SW480 (cell line): ENCODE measurements around the gene OLFML3.

ENCODE experiments used
- DNase-seq: peaks from one replicate; pipeline ENCODE4 v3.0.0-alpha.2; 2016; ENCODE audit warnings: low spot score

Gene OLFML3

DNA sequence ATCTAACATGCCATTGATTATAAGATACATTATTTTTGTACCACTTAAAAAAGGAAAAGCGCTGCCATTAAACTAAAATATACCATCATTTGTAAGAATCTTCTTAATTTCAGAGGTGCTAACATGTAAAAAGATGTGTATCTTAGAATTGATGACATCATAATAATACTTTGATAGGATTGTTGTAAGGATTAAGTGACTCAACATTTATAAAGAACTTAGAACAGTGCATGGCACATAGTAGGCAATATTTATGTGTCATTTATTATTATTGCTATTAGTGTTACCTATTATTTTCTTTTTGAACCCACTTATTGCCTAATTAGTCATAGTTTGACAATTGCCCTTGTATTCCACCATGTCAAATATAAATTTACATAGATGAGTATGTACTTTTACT is 28.4 kb upstream of the OLFML3 start:
- no peak for DNase-seq

DNA sequence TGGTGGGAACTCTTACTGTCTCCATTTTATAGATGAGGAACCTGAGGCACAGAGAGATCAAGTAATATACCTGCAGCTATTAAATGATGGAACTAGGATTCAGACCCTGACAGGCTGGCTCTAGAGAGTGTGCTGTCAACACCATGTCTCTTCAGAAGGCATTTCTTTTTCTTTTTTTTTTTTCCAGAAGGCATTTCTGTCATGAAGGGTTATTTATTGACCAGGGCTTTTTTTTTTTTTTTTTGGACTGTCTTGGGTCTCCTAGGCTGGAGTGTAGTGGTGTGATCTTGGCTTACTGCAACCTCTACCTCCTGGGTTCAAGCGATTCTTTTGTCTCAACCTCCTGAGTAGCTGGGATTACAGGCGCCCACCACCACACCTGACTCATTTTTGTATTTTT is 27.6 kb upstream of the OLFML3 start:
- no peak for DNase-seq

DNA sequence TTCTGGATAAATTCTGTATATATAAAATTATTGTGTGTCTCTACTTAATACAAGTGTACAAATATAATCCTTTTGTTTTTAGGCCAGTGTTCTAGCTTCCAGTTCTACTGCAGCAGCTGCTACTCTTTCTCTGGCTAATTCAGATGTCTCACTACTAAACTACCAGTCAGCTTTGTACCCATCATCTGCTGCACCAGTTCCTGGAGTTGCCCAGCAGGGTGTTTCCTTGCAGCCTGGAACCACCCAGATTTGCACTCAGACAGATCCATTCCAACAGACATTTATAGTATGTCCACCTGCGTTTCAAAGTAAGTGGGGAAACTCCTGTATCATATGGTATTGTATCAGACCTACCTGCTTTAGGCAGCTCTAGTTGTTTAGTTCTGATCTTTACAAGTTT is 21.3 kb upstream of the OLFML3 start:
- no peak for DNase-seq

DNA sequence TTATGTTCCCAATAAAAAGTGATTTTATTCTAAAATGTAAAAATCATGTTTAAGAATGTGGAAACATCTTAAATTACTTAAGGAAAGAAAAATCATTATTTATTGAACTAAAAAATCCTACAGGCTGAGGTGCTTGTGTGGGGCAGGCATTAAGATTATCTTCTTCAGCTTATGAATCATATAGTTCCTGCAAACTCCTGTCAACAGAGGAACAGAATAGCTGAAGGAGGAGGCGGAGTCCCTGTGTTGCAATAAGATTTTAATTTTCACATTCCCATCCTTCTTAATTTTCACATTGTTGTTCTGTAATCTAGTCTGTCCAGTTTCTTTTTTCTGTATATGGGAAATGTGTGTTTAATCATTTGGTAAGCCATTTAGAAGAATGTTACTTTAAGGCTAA is 20.6 kb upstream of the OLFML3 start:
- no peak for DNase-seq

DNA sequence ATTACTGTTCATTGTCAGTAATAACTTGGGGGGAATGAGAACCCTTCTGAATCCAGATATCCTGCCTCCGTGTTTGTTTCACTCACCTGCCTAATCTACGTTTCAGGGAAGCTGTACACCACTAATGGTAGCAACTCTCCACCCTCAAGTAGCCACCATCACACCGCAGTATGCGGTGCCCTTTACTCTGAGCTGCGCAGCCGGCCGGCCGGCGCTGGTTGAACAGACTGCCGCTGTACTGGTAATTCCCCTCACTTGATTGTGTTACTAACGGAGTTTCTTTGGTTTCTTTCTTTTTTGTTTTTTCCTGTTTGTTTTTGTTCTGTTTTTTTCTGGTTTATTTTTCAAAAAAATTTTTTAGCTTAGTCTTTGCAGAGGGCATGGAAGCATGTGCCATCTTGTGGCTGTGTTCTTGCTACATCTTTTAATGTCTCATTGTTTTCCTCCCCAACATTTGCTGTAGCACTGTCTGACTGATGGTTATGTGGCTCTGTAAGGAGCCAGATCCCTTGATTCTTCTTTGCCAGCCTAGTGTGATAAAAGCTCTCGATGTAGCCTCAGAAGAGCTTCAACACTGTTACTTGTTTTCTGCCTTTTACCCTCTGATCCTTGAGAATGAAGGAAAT is 15.9 kb upstream of the OLFML3 start:
- DNase-seq = no peak

DNA sequence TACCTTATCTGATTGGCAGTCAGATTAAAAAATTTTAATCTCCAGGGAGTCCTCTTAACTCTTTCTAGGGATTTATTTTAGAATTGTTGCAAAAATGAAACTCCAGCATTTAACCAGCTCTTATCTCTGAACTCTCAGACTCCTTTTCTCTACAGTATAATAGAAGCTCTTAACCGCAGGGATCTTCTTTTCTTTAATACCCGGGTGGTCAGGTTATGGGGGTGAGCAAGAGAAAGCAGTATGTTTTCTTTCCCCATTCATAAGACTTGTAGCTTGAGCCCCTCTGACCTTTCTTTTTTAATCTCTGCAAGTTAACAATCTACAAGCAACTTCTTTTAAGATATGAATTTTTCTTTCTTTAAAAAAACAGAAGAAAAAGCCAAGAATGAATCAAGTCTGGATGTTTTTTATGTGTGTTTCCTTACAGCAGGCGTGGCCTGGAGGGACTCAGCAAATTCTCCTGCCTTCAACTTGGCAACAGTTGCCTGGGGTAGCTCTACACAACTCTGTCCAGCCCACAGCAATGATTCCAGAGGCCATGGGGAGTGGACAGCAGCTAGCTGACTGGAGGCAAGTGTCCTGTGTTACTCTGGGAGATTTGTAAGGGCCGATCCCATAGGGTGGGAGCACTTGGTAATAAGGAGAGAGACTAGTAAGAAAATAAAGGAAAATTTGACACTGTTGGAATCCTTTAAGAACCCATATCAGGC is 13.4 kb upstream of the OLFML3 start:
- no peak for DNase-seq

DNA sequence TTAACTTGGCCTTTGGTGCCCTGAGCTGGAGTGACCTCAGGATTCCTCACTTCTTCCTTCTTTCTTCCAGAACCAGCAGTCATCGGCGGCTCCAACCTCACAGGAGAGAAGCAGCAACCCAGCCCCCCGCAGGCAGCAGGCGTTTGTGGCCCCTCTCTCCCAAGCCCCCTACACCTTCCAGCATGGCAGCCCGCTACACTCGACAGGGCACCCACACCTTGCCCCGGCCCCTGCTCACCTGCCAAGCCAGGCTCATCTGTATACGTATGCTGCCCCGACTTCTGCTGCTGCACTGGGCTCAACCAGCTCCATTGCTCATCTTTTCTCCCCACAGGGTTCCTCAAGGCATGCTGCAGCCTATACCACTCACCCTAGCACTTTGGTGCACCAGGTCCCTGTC is 6.3 kb upstream of the OLFML3 start:
- DNase-seq = no peak

DNA sequence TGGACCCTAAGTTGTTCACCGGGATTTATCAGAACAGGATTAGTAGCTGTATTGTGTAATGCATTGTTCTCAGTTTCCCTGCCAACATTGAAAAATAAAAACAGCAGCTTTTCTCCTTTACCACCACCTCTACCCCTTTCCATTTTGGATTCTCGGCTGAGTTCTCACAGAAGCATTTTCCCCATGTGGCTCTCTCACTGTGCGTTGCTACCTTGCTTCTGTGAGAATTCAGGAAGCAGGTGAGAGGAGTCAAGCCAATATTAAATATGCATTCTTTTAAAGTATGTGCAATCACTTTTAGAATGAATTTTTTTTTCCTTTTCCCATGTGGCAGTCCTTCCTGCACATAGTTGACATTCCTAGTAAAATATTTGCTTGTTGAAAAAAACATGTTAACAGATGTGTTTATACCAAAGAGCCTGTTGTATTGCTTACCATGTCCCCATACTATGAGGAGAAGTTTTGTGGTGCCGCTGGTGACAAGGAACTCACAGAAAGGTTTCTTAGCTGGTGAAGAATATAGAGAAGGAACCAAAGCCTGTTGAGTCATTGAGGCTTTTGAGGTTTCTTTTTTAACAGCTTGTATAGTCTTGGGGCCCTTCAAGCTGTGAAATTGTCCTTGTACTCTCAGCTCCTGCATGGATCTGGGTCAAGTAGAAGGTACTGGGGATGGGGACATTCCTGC is 3.9 kb upstream of the OLFML3 start:
- no peak for DNase-seq

DNA sequence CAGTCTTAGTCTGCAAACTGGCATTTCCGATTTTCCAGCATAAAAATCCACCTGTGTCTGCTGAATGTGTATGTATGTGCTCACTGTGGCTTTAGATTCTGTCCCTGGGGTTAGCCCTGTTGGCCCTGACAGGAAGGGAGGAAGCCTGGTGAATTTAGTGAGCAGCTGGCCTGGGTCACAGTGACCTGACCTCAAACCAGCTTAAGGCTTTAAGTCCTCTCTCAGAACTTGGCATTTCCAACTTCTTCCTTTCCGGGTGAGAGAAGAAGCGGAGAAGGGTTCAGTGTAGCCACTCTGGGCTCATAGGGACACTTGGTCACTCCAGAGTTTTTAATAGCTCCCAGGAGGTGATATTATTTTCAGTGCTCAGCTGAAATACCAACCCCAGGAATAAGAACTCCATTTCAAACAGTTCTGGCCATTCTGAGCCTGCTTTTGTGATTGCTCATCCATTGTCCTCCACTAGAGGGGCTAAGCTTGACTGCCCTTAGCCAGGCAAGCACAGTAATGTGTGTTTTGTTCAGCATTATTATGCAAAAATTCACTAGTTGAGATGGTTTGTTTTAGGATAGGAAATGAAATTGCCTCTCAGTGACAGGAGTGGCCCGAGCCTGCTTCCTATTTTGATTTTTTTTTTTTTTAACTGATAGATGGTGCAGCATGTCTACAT is 2.5 kb upstream of the OLFML3 start:
- DNase-seq = no peak

DNA sequence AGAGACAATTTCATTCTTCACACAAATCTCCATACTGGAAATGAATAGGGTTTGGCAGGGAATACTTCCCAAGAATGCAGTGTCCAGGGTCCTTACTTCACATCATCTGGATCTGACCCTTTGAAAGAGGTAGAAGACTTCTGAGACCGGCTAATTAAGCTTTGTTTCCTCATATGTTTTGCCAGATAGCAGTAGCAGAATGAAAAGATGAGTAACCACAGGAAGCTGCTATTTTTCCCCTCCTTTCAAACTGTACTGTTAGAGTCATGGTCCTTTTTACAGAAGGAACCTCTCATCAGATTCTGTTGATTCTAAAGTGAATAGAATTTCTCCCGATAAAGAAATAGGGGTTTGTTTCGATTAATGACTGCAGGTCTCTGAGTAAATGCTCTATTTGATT is 1.4 kb upstream of the OLFML3 start:
- DNase-seq = no peak

DNA sequence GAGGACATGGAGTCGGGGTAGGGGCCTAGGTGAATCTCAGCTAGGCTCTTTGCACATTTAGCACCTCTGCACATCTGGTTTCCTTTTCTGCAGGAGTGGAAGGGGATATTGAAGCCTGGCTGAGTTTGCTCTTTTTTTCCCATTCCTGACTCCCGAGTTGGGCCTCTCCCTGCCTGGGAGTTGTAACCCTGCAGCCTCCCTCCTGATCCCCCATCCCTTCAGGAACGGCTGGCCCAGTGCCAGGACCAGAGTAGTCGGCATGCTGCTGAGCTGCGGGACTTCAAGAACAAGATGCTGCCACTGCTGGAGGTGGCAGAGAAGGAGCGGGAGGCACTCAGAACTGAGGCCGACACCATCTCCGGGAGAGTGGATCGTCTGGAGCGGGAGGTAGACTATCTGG is 836 bp downstream of the OLFML3 start:
- no peak for DNase-seq

DNA sequence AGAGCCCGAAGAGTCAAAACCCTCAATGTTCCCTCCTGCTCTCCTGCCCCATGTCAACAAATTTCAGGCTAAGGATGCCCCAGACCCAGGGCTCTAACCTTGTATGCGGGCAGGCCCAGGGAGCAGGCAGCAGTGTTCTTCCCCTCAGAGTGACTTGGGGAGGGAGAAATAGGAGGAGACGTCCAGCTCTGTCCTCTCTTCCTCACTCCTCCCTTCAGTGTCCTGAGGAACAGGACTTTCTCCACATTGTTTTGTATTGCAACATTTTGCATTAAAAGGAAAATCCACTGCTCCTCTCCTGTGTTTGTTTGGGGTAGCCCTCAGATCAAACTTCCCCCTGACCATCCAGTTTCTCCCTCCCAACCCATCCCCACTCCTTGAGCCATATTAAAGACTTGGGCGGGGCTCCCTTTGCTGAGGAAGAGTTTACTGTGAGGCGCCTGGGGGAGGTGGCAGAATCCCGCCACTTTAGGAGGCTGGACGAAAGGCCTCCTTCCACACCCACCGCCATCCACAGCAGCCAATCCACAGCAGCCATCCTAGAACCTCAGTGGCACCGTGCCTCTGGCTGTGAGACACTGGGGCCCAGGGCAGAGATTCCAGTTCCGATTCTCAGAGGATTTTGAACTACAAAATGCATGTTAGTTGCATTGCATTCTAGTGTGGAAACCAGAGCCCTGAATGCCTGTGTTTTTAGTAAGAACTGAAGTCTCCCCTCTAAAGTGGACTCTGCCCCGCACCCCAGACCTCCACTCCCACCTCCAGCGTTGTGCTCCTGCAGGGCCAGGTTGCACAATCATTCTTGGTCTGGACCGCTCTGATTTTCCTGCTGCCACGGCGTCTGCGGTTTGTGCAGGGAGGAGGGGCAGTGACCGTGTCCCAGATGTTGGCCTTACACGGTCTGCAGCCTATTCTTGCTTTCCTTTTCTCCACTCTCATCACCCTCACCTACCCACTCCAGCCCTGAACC is 3.0 kb downstream of the OLFML3 start:
- DNase-seq = no peak

DNA sequence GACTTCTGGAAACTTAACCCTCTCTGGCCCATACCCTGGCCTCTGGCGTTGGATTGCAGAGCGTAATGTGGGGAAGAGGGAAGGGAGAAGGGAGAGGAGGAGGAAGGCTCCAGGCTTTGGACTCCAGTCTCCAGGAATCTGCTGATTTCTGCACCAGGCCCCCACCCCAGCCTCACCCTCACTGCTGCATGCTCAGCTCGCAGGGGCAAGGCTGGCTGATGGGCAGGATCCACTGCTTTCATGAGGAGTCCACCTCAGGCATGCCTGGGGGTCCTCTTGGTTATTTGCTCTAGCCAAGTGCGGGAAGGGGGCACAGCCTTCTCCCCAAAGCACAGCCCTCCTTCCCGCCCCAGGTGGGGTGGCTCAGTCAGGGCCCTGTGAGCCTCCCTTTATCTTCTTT is 3.7 kb downstream of the OLFML3 start:
- no peak for DNase-seq

DNA sequence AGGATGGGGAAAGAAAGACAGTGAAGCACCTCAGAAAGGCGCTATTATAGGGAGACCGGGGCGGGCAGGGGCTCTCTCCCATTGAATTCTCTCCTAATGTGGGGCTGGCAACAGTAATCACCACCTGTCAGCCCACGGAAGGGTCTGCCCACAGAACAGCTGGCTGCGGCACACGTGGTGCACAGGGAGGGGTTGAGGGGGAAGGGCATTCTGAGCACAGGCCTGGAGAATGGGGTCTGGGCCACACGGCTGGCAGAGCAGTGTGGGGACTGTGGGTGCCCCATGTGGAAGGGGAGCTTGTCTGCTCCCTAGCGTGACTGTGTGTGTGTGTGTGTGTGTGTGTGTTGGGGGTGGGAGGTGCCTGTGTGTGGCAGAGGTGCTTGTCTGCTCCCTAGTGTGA is 4.1 kb downstream of the OLFML3 start:
- DNase-seq = no peak

DNA sequence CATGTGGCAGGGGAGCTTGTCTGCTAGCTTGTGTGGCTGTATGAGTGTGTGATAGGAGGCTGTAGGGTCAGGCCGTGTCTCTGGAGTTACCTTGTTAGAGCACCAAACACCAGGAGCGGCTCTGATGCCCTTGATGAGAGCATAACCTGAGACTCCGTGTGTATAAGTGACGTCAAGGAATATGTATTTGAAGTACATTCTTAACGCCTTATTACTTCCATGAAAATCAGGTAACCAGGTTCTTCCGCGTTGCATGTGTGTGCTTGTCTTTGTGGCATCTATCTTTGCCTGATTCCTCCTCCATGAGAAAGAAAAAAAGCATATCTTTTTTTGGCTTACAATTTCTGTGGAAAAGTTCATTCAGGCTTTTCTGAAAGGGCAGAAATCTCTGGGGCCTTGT is 4.6 kb downstream of the OLFML3 start:
- no peak for DNase-seq

DNA sequence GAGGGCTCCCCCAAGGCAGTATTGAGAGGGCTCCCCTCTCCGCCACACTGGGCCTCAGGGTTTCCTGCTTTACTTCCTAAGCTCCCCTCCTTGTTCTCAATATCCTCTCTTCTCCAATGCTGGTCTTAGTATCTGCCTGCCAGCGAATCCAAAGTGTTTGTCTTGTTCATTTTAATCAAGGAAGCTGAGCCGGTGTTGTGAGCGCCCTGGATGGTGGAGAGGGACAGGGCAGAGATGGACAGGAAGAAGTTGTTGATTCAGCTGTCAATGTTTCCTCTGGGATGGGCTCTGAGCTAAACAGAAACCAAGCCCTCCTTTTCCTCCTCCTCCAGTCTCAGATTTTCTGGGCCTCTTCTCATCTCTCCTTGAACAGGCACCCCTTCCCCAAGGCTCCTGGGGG is 5.4 kb downstream of the OLFML3 start:
- DNase-seq = no peak

DNA sequence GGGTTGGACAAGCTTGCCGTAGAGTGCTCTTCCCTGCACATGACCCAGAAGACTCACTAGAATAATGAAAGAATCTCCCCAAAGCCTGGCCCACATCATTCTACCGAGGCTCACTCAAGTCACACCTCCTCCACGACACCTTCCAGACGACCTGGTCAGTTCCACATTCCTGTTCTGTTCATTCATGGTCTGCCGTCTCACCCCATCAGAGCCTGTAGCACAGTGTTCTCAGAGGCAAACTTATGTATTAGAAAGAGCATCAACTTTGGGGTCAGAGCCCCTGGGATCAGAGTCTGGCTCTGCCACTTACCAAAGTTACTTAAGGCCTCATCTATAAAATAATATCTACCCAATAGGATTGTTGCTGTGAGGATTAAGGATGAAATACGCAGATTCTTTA is 7.5 kb downstream of the OLFML3 start:
- no peak for DNase-seq

DNA sequence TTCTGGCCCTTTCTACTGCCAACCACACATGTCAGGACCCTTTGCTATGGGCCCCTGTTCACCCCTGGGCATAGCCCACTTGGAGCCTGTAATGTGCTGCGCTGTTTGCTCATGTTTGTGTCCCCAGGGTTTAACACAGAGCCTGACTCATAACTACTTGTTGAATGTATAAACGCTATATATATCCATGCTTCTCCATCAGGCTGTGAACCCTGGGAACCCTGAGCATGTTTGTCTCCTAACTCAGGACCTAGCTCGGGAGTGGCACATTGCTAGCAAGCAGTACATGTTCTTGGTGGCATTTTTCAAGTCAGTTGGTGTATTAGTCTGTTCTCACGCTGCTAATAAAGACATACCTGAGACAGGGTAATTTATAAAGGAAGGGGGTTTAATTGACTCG is 8.0 kb downstream of the OLFML3 start:
- DNase-seq = no peak

DNA sequence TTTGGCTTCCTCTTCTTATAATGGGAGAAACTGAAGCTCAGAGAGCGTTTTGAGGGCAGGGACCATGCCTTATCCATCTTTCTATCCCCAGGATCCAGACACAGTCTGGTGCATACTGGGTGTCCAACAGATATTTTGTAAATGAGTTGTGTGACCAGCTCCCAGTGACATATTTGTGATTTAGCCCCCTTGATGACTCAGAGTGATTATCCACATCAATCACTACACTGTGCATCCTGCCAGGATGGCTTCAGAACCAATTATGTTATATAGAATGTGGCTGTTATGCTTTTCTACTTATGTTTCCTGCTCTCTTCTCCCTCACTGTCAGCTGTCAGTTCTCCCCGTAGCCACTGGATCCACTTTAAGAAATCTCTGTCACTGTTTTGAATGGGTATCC is 11.3 kb downstream of the OLFML3 start:
- DNase-seq = no peak

DNA sequence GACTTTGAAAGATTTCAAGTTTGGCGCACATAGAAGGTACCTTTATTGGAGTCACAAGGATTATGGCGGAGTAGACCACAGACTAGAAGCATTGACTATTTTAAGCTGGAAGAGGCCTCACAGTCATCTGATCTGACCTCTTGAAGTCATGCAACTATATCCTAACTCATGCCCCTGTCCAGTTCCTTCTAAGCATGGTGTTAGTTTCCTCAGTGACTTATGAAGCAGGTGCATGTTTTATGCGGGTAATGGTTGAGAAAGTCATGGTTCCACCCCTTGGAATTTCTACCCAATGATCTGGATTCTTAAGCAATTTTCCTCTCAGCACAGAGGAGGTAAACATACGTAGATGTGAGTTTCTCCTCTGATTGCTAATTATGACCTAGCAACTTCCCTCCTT is 11.7 kb downstream of the OLFML3 start:
- no peak for DNase-seq

DNA sequence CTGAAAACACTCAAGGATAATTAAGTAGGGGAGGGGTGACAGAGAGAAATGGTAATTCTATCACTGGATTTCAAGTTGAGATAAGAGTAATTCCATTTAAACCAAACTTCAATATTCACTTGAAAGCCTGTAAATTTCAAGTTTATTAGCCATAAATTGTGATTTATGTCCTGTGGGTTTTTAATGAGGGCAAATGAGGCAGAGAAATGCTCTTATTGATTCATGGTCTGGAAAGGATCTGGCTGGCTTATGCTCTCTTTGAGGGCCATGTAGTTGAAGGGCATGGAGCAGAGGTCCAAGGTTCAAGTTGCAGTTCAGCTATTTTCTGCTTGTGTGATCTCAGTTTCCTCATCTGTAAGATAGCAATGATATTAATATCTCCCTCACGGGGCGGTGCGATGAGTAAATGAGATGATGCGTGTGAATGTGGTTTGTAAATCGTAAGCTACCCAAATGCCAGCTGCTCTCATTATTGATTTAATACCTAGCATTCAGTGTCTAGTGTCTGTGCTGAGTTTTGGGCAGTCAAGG is 12.3 kb downstream of the OLFML3 start:
- DNase-seq = no peak

DNA sequence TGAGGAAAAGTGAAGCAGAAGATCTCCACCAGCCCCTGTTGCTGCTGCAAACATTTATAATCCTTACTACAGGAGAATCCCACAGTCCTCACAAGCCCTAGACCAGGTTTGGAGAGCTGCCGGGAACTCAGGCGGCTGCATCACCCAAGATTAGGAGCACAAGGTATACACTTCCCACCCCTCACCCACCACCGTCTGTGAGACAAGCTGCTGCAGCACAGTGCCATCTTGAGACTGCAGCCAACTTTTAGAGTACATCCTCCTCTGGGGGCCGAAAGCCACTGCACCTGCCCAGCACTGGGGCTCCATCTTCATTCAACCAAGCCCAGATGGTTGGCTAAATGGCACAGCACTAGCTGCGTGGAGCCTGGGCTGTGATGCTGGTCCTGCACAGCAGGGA is 13.8 kb downstream of the OLFML3 start:
- no peak for DNase-seq
